ENCODE results near the gene NR4A1. TPM values are rescaled to one million over a fixed set of nuclear protein-coding genes. Genes with fewer than 3 reads are reported as not detected.

The NR4A1 gene
- total and polyA plus RNA-seq, 9 of the 15 experiments (the other 6 are each of a cell fraction or from before 2014, with no cell fraction given), result 0.07 to 4.7 (median 1.9) TPM; not detected in 1

DNA sequence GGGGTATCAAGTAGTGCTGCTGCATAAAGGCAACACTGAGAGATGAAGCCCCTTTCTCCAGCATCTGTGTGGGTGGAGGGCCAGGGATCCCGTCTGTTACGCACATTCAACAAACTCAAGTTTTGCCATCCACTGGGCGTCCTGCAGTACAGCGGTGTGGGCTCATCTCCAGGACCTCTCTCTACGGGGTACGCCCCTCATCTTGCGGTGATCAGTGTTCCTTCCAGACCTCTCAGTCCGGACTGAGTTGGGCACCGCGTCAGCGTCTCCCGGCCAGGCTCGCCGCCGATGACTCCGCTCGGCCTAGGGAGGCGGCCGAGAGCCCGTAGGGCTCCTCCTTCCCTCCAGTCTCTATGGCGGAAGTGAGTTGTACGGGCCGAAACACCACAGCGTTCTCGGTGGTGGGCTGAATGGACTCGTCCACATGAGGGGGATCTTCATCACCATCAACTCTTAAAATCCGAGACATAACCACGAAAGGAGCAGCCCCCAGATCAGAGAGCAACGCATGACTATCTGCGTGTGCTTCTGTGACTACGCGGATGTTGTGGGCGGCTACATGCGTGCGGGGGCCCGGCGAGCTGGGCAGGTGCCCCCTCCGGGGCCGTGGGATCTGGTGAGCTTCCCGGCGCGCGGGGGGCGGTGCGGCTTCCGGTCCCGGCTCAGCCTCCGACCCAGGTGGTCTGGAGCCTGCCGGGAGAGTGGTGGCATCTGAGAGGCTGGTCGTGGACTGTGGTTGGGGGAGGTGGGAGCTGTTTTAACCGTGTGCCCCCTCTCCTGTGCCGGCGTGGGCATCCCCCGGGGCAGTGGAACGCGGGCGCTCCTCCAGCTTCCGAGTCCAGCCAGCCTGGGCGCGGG is 18.3 kb downstream of the NR4A1 start, which contains the start of gene ATG101 (continued):
- TF ChIP-seq, protein P1, sequence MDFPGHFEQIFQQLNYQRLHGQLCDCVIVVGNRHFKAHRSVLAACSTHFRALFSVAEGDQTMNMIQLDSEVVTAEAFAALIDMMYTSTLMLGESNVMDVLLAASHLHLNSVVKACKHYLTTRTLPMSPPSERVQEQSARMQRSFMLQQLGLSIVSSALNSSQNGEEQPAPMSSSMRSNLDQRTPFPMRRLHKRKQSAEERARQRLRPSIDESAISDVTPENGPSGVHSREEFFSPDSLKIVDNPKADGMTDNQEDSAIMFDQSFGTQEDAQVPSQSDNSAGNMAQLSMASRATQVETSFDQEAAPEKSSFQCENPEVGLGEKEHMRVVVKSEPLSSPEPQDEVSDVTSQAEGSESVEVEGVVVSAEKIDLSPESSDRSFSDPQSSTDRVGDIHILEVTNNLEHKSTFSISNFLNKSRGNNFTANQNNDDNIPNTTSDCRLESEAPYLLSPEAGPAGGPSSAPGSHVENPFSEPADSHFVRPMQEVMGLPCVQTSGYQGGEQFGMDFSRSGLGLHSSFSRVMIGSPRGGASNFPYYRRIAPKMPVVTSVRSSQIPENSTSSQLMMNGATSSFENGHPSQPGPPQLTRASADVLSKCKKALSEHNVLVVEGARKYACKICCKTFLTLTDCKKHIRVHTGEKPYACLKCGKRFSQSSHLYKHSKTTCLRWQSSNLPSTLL (IDR thresholded peaks at IDR 0.05), result peak; percentile 90
- TF ChIP-seq RNF2 (IDR thresholded peaks at IDR 0.05) (peak; percentile 81), SNIP1 (IDR thresholded peaks at IDR 0.05; ENCODE audit: low read depth) (peak; percentile 98), GTF2F1 (IDR thresholded peaks at IDR 0.05; ENCODE audit: low read depth, low read length) (0 out of 2 replicates have a peak, but pooled peaks have one; percentile 35), KDM5B (IDR thresholded peaks at IDR 0.05; ENCODE audit: insufficient replicate concordance, low read depth, low read length) (peak; percentile 82), RUNX1 (IDR thresholded peaks at IDR 0.05; ENCODE audit: low read depth) (peak; percentile 65; the same call in 1 of the 2 replicates), HNRNPUL1 (IDR thresholded peaks at IDR 0.05; ENCODE audit: low read length) (no peak), ZNF197 (CRISPR knock-in tag; IDR thresholded peaks at IDR 0.05; ENCODE audit: low read depth) (no peak), ZNF224 (CRISPR knock-in tag; IDR thresholded peaks at IDR 0.05) (no peak), PCBP2 (IDR thresholded peaks at IDR 0.05; ENCODE audit: low read depth, low read length, poor library complexity, severe bottlenecking) (no peak), BHLHE40 (IDR thresholded peaks at IDR 0.05; ENCODE audit: low read length) (peak; percentile 95), ARNT (IDR thresholded peaks at IDR 0.05) (peak in 1 of 2 experiments; percentile 66; a peak in 1 of 4 replicates), PRPF4 (IDR thresholded peaks at IDR 0.05; ENCODE audit: insufficient read depth, low read depth, low read length, poor library complexity, severe bottlenecking) (no peak), L3MBTL2 (IDR thresholded peaks at IDR 0.05) (peak; percentile 48), TEAD1 (CRISPR knock-in tag; IDR thresholded peaks at IDR 0.05) (peak; percentile 63 to 69; a peak in 1 of 4 replicates)
- TF ChIP-seq, protein P2, sequence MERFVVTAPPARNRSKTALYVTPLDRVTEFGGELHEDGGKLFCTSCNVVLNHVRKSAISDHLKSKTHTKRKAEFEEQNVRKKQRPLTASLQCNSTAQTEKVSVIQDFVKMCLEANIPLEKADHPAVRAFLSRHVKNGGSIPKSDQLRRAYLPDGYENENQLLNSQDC (CRISPR knock-in tag; IDR thresholded peaks at IDR 0.05), result no peak
- TF ChIP-seq, protein P3, sequence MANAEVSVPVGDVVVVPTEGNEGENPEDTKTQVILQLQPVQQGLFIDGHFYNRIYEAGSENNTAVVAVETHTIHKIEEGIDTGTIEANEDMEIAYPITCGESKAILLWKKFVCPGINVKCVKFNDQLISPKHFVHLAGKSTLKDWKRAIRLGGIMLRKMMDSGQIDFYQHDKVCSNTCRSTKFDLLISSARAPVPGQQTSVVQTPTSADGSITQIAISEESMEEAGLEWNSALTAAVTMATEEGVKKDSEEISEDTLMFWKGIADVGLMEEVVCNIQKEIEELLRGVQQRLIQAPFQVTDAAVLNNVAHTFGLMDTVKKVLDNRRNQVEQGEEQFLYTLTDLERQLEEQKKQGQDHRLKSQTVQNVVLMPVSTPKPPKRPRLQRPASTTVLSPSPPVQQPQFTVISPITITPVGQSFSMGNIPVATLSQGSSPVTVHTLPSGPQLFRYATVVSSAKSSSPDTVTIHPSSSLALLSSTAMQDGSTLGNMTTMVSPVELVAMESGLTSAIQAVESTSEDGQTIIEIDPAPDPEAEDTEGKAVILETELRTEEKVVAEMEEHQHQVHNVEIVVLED (CRISPR knock-in tag; IDR thresholded peaks at IDR 0.05), result peak; percentile 66; the same call in 1 of the 2 replicates
- TF ChIP-seq, protein P4, sequence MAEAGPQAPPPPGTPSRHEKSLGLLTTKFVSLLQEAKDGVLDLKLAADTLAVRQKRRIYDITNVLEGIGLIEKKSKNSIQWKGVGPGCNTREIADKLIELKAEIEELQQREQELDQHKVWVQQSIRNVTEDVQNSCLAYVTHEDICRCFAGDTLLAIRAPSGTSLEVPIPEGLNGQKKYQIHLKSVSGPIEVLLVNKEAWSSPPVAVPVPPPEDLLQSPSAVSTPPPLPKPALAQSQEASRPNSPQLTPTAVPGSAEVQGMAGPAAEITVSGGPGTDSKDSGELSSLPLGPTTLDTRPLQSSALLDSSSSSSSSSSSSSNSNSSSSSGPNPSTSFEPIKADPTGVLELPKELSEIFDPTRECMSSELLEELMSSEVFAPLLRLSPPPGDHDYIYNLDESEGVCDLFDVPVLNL (CRISPR knock-in tag; IDR thresholded peaks at IDR 0.05; ENCODE audit: low read depth), result no peak
- TF ChIP-seq, protein P5, sequence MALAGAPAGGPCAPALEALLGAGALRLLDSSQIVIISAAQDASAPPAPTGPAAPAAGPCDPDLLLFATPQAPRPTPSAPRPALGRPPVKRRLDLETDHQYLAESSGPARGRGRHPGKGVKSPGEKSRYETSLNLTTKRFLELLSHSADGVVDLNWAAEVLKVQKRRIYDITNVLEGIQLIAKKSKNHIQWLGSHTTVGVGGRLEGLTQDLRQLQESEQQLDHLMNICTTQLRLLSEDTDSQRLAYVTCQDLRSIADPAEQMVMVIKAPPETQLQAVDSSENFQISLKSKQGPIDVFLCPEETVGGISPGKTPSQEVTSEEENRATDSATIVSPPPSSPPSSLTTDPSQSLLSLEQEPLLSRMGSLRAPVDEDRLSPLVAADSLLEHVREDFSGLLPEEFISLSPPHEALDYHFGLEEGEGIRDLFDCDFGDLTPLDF (CRISPR knock-in tag; IDR thresholded peaks at IDR 0.05), result 0 out of 2 replicates have a peak, but pooled peaks have one; percentile 26
- TF ChIP-seq, protein P6, sequence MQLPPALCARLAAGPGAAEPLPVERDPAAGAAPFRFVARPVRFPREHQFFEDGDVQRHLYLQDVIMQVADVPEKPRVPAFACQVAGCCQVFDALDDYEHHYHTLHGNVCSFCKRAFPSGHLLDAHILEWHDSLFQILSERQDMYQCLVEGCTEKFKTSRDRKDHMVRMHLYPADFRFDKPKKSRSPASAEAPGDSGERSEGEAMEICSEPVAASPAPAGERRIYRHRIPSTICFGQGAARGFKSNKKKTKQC (CRISPR knock-in tag; IDR thresholded peaks at IDR 0.05), result 0 out of 2 replicates have a peak, but pooled peaks have one; percentile 45

Measured in K562 (cell line).